SK-N-SH (cell line): ENCODE data around the gene CDH13. TPM values are rescaled to one million over a fixed set of nuclear protein-coding genes. Genes with fewer than 3 reads are reported as not detected.

Experiments
- CTCF ChIA-PET: fragments of 300-600, 350-600 bp; formaldehyde crosslinking; extraction: SDS; loops from one replicate; lab custom pipeline; 2021; lab: Yijun Ruan, JAX
- POLR2A ChIA-PET: fragments of 350-600 bp; sonication (Branson Sonifier 250); formaldehyde crosslinking; extraction: SDS; loops from one replicate; lab custom pipeline; 2020; ENCODE audit warnings: antibody characterized with exemption, inconsistent platforms; lab: Yijun Ruan, JAX
- DNase-seq: peaks from one replicate; pipeline ENCODE4 v3.0.0; 2012
- H2AFZ ChIP-seq: fragments of 200-600 bp; sonication (generic); 2 replicates; pipeline ENCODE4 v1.8.1; 2016; ENCODE audit warnings: antibody characterized with exemption, mild to moderate bottlenecking, low read depth
- H3F3A ChIP-seq: fragments of 200-600 bp; sonication (generic); replicated peaks from 2 replicates; pipeline ENCODE3; 2016; ENCODE audit warnings: antibody characterized with exemption, mild to moderate bottlenecking; ENCODE audit not compliant: insufficient read depth
- H3K27ac ChIP-seq, 2 experiments: fragments of 200-500 bp in 1 of 2; fragments of 200-600 bp in 1 of 2; sonication (Bioruptor generic) in 1 of 2; sonication (generic), shearing (Covaris generic) in 1 of 2; 2 replicates each; pipeline versions ENCODE4 v1.5.1 to v1.6.1; 2014 to 2016; ENCODE audit warnings: low read depth in 2 of 2, inconsistent platforms in 1 of 2, low read length in 1 of 2, mild to moderate bottlenecking in 1 of 2, mixed read lengths in 1 of 2
- H3K27me3 ChIP-seq: fragments of 200-600 bp; sonication (generic), shearing (Covaris generic); 2 replicates; pipeline ENCODE4 v1.6.1; 2016; ENCODE audit warnings: mixed run types; ENCODE audit not compliant: insufficient read depth
- H3K36me3 ChIP-seq, 2 experiments: fragments of 200-500 bp in 1 of 2; fragments of 200-600 bp in 1 of 2; sonication (Bioruptor generic) in 1 of 2; sonication (generic) in 1 of 2; replicated peaks in 1 of 2; 2 replicates each; pipeline versions ENCODE3 to v1.5.1; 2014 to 2016; ENCODE audit warnings: low read length in 1 of 2, mild to moderate bottlenecking in 1 of 2; ENCODE audit not compliant: insufficient read depth in 2 of 2, control insufficient read depth in 1 of 2
- H3K4me1 ChIP-seq, 2 experiments: fragments of 200-500 bp in 1 of 2; fragments of 200-600 bp in 1 of 2; sonication (Bioruptor generic) in 1 of 2; sonication (generic), shearing (Covaris generic) in 1 of 2; 2 replicates each; pipeline versions ENCODE4 v1.5.1 to v1.6.1; 2014 to 2016; ENCODE audit warnings: low read depth in 1 of 2, low read length in 1 of 2, mixed run types in 1 of 2; ENCODE audit not compliant: insufficient read depth in 2 of 2, control insufficient read depth in 1 of 2
- H3K4me2 ChIP-seq: fragments of 200-600 bp; sonication (generic), shearing (Covaris generic); 2 replicates; pipeline ENCODE4 v1.6.1; 2017; ENCODE audit warnings: mixed run types
- H3K4me3 ChIP-seq, 2 experiments: fragments of 200-500 bp in 1 of 2; fragments of 200-600 bp in 1 of 2; sonication (Bioruptor generic) in 1 of 2; sonication (generic), shearing (Covaris generic) in 1 of 2; 2 replicates each; pipeline versions ENCODE4 v1.5.1 to v1.8.1; 2014 to 2016; ENCODE audit warnings: low read depth in 2 of 2, inconsistent platforms in 1 of 2, low read length in 1 of 2, mild to moderate bottlenecking in 1 of 2, mixed read lengths in 1 of 2, moderate library complexity in 1 of 2
- H3K79me2 ChIP-seq: fragments of 200-600 bp; sonication (generic); 2 replicates; pipeline ENCODE4 v1.8.1; 2017; ENCODE audit warnings: mild to moderate bottlenecking; ENCODE audit not compliant: insufficient read depth
- H3K9ac ChIP-seq: fragments of 200-600 bp; sonication (generic); 2 replicates; pipeline ENCODE4 v1.6.1; 2017; ENCODE audit warnings: mixed run types
- H3K9me2 ChIP-seq: fragments of 200-600 bp; sonication (generic); 2 replicates; pipeline ENCODE4 v1.6.1; 2017; ENCODE audit warnings: mixed run types
- H3K9me3 ChIP-seq: fragments of 200-600 bp; sonication (generic); 2 replicates; pipeline ENCODE4 v1.6.1; 2017; ENCODE audit warnings: mixed run types, mild to moderate bottlenecking, moderate library complexity
- H4K20me1 ChIP-seq: fragments of 200-600 bp; sonication (generic); 2 replicates; pipeline ENCODE4 v1.6.1; 2017; ENCODE audit warnings: mild to moderate bottlenecking, mixed run types; ENCODE audit not compliant: insufficient read depth
- EP300 ChIP-seq, 2 experiments: IDR thresholded peaks; 2 replicates each; pipeline versions ENCODE4 v1.4.0 to v1.6.1; 2012; ENCODE audit warnings: borderline replicate concordance in 1 of 2, low read depth in 1 of 2, low read length in 1 of 2
- EZH2phosphoT487 ChIP-seq: fragments of 200-600 bp; sonication (generic); IDR thresholded peaks from 2 replicates; pipeline ENCODE4 v1.6.1; 2017; ENCODE audit warnings: low read depth, mixed run types, mild to moderate bottlenecking, antibody characterized with exemption, moderate library complexity, borderline replicate concordance
- FOSL2 ChIP-seq: IDR thresholded peaks from 2 replicates; pipeline ENCODE4 v1.4.0; 2012; ENCODE audit warnings: low read depth, mild to moderate bottlenecking, moderate library complexity, borderline replicate concordance
- FOXJ3 ChIP-seq: sonication (generic); formaldehyde crosslinking; IDR thresholded peaks from 2 replicates; pipeline ENCODE4 v1.5.1; 2020; ENCODE audit warnings: mild to moderate bottlenecking, missing genetic modification reagents
- GABPA ChIP-seq: IDR thresholded peaks from 2 replicates; pipeline ENCODE4 v1.4.0; 2012; ENCODE audit warnings: low read depth, mild to moderate bottlenecking
- JUND ChIP-seq: IDR thresholded peaks from 2 replicates; pipeline ENCODE4 v1.4.0; 2012
- MAX ChIP-seq: IDR thresholded peaks from 2 replicates; pipeline ENCODE4 v1.4.0; 2012; ENCODE audit warnings: low read depth
- NFIC ChIP-seq: IDR thresholded peaks from 2 replicates; pipeline ENCODE4 v1.4.0; 2012; ENCODE audit warnings: borderline replicate concordance
- POLR2AphosphoS5 ChIP-seq: IDR thresholded peaks from 2 replicates; pipeline ENCODE4 v1.6.1; 2012; ENCODE audit warnings: low read depth, low read length
- RAD21 ChIP-seq: IDR thresholded peaks from 2 replicates; pipeline ENCODE4 v1.6.1; 2012; ENCODE audit warnings: mild to moderate bottlenecking, low read length
- RCOR1 ChIP-seq: fragments of 150-350 bp; IDR thresholded peaks from 2 replicates; pipeline ENCODE4 v1.6.1; 2017; ENCODE audit warnings: antibody characterized with exemption, low read length
- TAF1 ChIP-seq: IDR thresholded peaks from 2 replicates; pipeline ENCODE4 v1.6.1; 2012; ENCODE audit warnings: low read depth, mild to moderate bottlenecking, low read length, moderate library complexity, borderline replicate concordance
- TCF12 ChIP-seq: IDR thresholded peaks from 2 replicates; pipeline ENCODE4 v1.4.0; 2012
- USF1 ChIP-seq: IDR thresholded peaks from 2 replicates; pipeline ENCODE4 v1.4.0; 2012; ENCODE audit warnings: low read depth, borderline replicate concordance
- ZBTB33 ChIP-seq: IDR thresholded peaks from 2 replicates; pipeline ENCODE4 v1.4.0; 2012; ENCODE audit warnings: low read depth, borderline replicate concordance
- WGBS: methylation state at CpG from one replicate; pipeline ENCODE4 v1.1.6; 2017; ENCODE audit warnings: low lambda C conversion rate; 5-methylcytosine and 5-hydroxymethylcytosine counted together
- polyA plus RNA-seq, 3 experiments: library from polyadenylated mRNA; depleted of rRNA; stranded (reverse); fragments of >200 nt; gene quantifications; 2 replicates each; pipeline ENCODE4 v1.2.3, GENCODE V29; 2012
- TF ChIP-seq, protein P1 (sequence below): fragments of 200-600 bp; sonication (generic); IDR thresholded peaks from 2 replicates; pipeline ENCODE4 v1.6.1; 2017; ENCODE audit warnings: antibody characterized with exemption, mild to moderate bottlenecking, moderate library complexity

Gene CDH13
- polyA plus RNA-seq, 1 of the 3 experiments (the other 2 are of a cell fraction) = 93.0 TPM

DNA sequence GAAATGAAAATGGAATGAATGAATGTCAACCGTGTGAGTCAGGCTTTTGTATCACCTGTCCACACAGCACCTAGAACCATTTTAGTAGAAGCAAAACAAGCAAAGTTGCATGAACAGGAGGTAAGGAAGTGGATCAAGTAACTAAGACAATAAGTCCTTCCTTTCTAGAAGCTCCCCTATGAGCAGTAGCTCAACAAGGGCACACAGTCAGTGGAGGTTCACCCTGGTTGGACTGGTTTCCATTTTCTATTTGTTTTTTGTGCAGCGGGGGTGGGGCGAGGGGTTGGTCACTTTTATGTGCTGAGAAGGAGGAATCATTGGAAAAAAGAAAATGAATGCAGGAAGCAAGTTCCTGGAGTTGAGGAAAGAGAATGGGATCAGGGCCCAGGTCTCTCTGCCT is 1177.0 kb downstream of the CDH13 start (continued):
- TF ChIP-seq USF1 (no peak), NFIC (no peak), JUND (no peak), EP300 (IDR thresholded peaks at IDR 0.05; ENCODE audit: borderline replicate concordance in 1 of 2, low read depth in 1 of 2, low read length in 1 of 2) (no peak), TAF1 (no peak), EZH2phosphoT487 (no peak), GABPA (no peak), POLR2AphosphoS5 (no peak), TCF12 (no peak), RCOR1 (no peak), FOSL2 (no peak), MAX (no peak), ZBTB33 (no peak), FOXJ3 (no peak)

GRCh38 chr16:83804366-83804765 is 1177.6 kb downstream of the CDH13 start:
- Histone ChIP-seq H3F3A (no peaks in the 10 kb centered on the region), H3K27me3 (no peaks in the 10 kb centered on the region), H3K9me3 (no peaks in the 10 kb centered on the region), H3K4me3 (no peak overlapping the region), H3K79me2 (peaks cover 14% of the 10 kb centered on the region), H3K4me2 (no peak overlapping the region), H3K36me3 (peaks cover 0 to 2% of the 10 kb centered on the region in 2 experiments), H4K20me1 (no peaks in the 10 kb centered on the region), H3K9me2 (no peaks in the 10 kb centered on the region), H3K4me1 (peaks cover 0 to 7% of the 10 kb centered on the region in 2 experiments; a peak in 1 of 4 replicates), H3K27ac (no peak overlapping the region), H2AFZ (no peak overlapping the region), H3K9ac (no peak overlapping the region)
- TF ChIP-seq, protein P1, sequence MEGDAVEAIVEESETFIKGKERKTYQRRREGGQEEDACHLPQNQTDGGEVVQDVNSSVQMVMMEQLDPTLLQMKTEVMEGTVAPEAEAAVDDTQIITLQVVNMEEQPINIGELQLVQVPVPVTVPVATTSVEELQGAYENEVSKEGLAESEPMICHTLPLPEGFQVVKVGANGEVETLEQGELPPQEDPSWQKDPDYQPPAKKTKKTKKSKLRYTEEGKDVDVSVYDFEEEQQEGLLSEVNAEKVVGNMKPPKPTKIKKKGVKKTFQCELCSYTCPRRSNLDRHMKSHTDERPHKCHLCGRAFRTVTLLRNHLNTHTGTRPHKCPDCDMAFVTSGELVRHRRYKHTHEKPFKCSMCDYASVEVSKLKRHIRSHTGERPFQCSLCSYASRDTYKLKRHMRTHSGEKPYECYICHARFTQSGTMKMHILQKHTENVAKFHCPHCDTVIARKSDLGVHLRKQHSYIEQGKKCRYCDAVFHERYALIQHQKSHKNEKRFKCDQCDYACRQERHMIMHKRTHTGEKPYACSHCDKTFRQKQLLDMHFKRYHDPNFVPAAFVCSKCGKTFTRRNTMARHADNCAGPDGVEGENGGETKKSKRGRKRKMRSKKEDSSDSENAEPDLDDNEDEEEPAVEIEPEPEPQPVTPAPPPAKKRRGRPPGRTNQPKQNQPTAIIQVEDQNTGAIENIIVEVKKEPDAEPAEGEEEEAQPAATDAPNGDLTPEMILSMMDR = no peak
- TF ChIP-seq GABPA = no peak
- TF ChIP-seq NFIC = no peak
- no peak for TF ChIP-seq RAD21
- no peak for TF ChIP-seq ZBTB33
- 65% methylated on average over 5 of the region's 5 CpGs for WGBS
- ChIA-PET CTCF (no interaction called here), POLR2A (no interaction called here)
- no peak for DNase-seq
